LNCaP clone FGC (cell line): ENCODE results near the gene PGLYRP3.

ENCODE experiments used
- DNase-seq: peaks from one replicate; pipeline ENCODE4 v3.0.0-alpha.2; 2011; ENCODE audit warnings: low read depth
- H3K4me3 ChIP-seq: 2 replicates; pipeline ENCODE4 v1.5.1; 2011; ENCODE audit warnings: mild to moderate bottlenecking, low read depth, low read length, control low read depth
- CTCF ChIP-seq: IDR thresholded peaks from 2 replicates; pipeline ENCODE4 v1.5.1; 2012; ENCODE audit warnings: mild to moderate bottlenecking; ENCODE audit not compliant: control insufficient read depth, insufficient read depth; ENCODE audit errors: extremely low read depth

The PGLYRP3 gene

DNA sequence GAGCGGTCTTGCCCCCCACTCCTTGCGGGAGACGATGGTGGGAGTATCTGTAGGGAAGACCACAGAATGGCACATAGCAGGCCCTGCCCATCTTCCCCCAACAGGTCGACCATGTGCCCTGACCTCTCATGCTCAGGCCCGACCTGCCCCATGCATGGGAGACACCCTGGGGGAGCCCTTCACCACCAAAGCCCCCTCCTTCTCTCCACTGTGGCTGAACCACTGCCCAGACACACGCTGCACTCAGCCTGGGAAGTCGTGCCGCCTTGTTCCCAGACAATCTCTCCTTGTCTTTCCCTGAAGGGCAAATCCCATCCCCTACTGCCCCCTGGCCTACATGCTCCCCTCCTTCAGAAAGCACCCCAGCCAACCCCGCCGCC lies 5.5 kb downstream of the PGLYRP3 start:
- DNase-seq, result no peak
- H3K4me3 ChIP-seq, result no peak overlapping the region

GRCh38 chr1:153306303-153307220 lies 6.2 kb downstream of the PGLYRP3 start:
- TF ChIP-seq CTCF, result no peak
- no peak for DNase-seq
- no peak overlapping the region for H3K4me3 ChIP-seq

More for the DNA sequence above, 5.5 kb downstream of the PGLYRP3 start:
- no peak for TF ChIP-seq CTCF

GRCh38 chr1:153305682-153306081 lies 7.1 kb downstream of the PGLYRP3 start:
- no peak overlapping the region for H3K4me3 ChIP-seq
- no peak for TF ChIP-seq CTCF
- no peak for DNase-seq

- no peak overlapping the region for H3K4me3 ChIP-seq
- no peak for DNase-seq
- TF ChIP-seq CTCF, result no peak
These were observed 10.4 kb downstream of the PGLYRP3 start for GRCh38 chr1:153302308-153302707.

GRCh38 chr1:153293851-153294250 lies 18.9 kb downstream of the PGLYRP3 start:
- no peak for TF ChIP-seq CTCF
- H3K4me3 ChIP-seq, result no peak overlapping the region
- DNase-seq, result no peak

DNA sequence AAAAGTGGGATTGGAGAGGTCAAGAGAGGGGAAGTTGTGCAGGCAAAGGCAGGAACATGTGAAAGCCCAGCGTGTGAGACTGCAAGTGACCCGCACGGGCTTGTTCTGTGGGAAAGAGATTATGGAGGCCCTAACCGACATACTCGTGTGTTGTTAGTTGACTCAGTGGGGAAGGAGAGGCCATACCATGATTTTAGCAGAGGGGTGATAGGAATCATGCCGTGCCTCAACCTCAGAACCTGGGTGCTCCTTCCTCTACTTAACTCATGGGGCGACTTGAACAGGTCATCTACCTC lies 19.3 kb downstream of the PGLYRP3 start:
- no peak for TF ChIP-seq CTCF
- no peak overlapping the region for H3K4me3 ChIP-seq
- no peak for DNase-seq
